Endothelial cell of umbilical vein (primary cell): Measurements from ENCODE around the gene IGSF6. TPM values are rescaled to one million over a fixed set of nuclear protein-coding genes. Genes with fewer than 3 reads are reported as not detected.

ENCODE experiments used
- BruUV-seq: library from RNA; stranded (reverse); fragments of 400-500 nt; replicated peaks from 2 replicates; lab custom pipeline; 2021; lab: Mats Ljungman, UMichigan
- CTCF ChIA-PET: fragments of 300-600, 350-600 bp; sonication (Branson Sonifier 250); formaldehyde crosslinking; loops from one replicate; lab custom pipeline; 2021; ENCODE audit warnings: antibody characterized with exemption, inconsistent platforms; lab: Charles Lee
- POLR2A ChIA-PET: fragments of 300-600, 350-600 bp; sonication (Branson Sonifier 250); formaldehyde crosslinking; loops from one replicate; lab custom pipeline; 2021; ENCODE audit warnings: antibody characterized with exemption, inconsistent platforms; lab: Charles Lee
- DNase-seq: peaks from one replicate; pipeline ENCODE4 v3.0.0-alpha.2; 2011; ENCODE audit warnings: low read depth, low spot score
- FAIRE-seq: peaks from 2 replicates; lab custom pipeline; 2011; peaks lifted over from hg19 to GRCh38; lab: Jason Lieb, UNC
- H2AFZ ChIP-seq: 2 replicates; pipeline ENCODE4 v1.6.0; 2012; ENCODE audit warnings: low read depth, low read length, control low read depth, inconsistent platforms
- H3K27ac ChIP-seq: 2 replicates; pipeline ENCODE4 v1.5.1; 2011; ENCODE audit warnings: low read depth, mild to moderate bottlenecking, control low read depth, low read length, moderate library complexity; ENCODE audit not compliant: insufficient read depth
- H3K27me3 ChIP-seq, 2 experiments: 2 replicates each; pipeline versions ENCODE4 v1.6.0 to v1.6.1; 2011; ENCODE audit warnings: low read length in 2 of 2, mixed read lengths in 1 of 2; ENCODE audit not compliant: control insufficient read depth in 2 of 2, insufficient read depth in 2 of 2
- H3K36me3 ChIP-seq, 2 experiments: 2 replicates in 1 of 2; 3 replicates in 1 of 2; pipeline ENCODE4 v1.5.1; 2011; ENCODE audit warnings: low read length in 2 of 2, mild to moderate bottlenecking in 1 of 2, moderate library complexity in 1 of 2; ENCODE audit not compliant: control insufficient read depth in 2 of 2, insufficient read depth in 2 of 2; ENCODE audit errors: extremely low read depth in 1 of 2
- H3K4me1 ChIP-seq: 3 replicates; pipeline ENCODE4 v1.5.1; 2011; ENCODE audit warnings: mild to moderate bottlenecking, low read length; ENCODE audit not compliant: control insufficient read depth, insufficient read depth; ENCODE audit errors: extremely low read depth
- H3K4me2 ChIP-seq: 2 replicates; pipeline ENCODE4 v1.6.1; 2011; ENCODE audit warnings: low read length, control low read depth, mixed read lengths; ENCODE audit not compliant: insufficient read depth
- H3K4me3 ChIP-seq, 3 experiments: fragments of 200-600 bp in 1 of 3; sonication (generic), shearing (Covaris generic) in 1 of 3; replicated peaks in 1 of 3; 2 replicates each; pipeline ENCODE4 v1.5.1; 2011 to 2016; ENCODE audit warnings: control low read depth in 3 of 3, low read length in 3 of 3, mild to moderate bottlenecking in 2 of 3, inconsistent platforms in 1 of 3, low read depth in 1 of 3, moderate library complexity in 1 of 3; ENCODE audit not compliant: insufficient read depth in 1 of 3
- H3K79me2 ChIP-seq: 2 replicates; pipeline ENCODE4 v1.6.0; 2012; ENCODE audit warnings: low read length, inconsistent platforms; ENCODE audit not compliant: control insufficient read depth, insufficient read depth
- H3K9ac ChIP-seq: replicated peaks from 2 replicates; pipeline ENCODE3; 2011; ENCODE audit warnings: low read length, control low read depth; ENCODE audit not compliant: insufficient read depth; ENCODE audit errors: extremely low read depth
- H3K9me1 ChIP-seq: replicated peaks from 3 replicates; pipeline ENCODE4 v1.6.0; 2011; ENCODE audit warnings: mild to moderate bottlenecking, low read length; ENCODE audit not compliant: control insufficient read depth, insufficient read depth; ENCODE audit errors: extremely low read depth
- H3K9me3 ChIP-seq: replicated peaks from 2 replicates; pipeline ENCODE4 v1.5.1; 2012; ENCODE audit warnings: low read length, inconsistent platforms; ENCODE audit not compliant: control insufficient read depth, insufficient read depth
- H4K20me1 ChIP-seq: replicated peaks from 2 replicates; pipeline ENCODE3; 2011; ENCODE audit warnings: mild to moderate bottlenecking, low read length; ENCODE audit not compliant: control insufficient read depth, insufficient read depth; ENCODE audit errors: extremely low read depth
- CTCF ChIP-seq, 2 donors: IDR thresholded peaks; 1 replicate in 1 of 2; 2 replicates in 1 of 2; pipeline ENCODE4 v1.5.1; 2011; ENCODE audit warnings: low read length in 2 of 2, mild to moderate bottlenecking in 2 of 2, moderate library complexity in 2 of 2, control low read depth in 1 of 2, inconsistent platforms in 1 of 2, low read depth in 1 of 2; ENCODE audit not compliant: insufficient read depth in 1 of 2; ENCODE audit errors: extremely low read depth in 1 of 2
- EZH2 ChIP-seq: IDR thresholded peaks from 2 replicates; pipeline ENCODE4 v1.6.1; 2012; ENCODE audit warnings: borderline replicate concordance, low read depth, mild to moderate bottlenecking, moderate library complexity, low read length, inconsistent platforms; ENCODE audit not compliant: severe bottlenecking
- FOS ChIP-seq: IDR thresholded peaks from 2 replicates; pipeline ENCODE4 v1.6.1; 2011; ENCODE audit warnings: mild to moderate bottlenecking, low read length, moderate library complexity, borderline replicate concordance; ENCODE audit not compliant: insufficient read depth
- GATA2 ChIP-seq: IDR thresholded peaks from 2 replicates; pipeline ENCODE4 v1.7.0; 2011; ENCODE audit warnings: low read depth, mild to moderate bottlenecking, moderate library complexity, mixed read lengths, low read length; ENCODE audit not compliant: insufficient read length, insufficient read depth
- JUN ChIP-seq: IDR thresholded peaks from 2 replicates; pipeline ENCODE4 v1.6.1; 2011; ENCODE audit warnings: borderline replicate concordance, low read depth; ENCODE audit not compliant: insufficient read length, insufficient read depth
- MAX ChIP-seq: IDR thresholded peaks from 2 replicates; pipeline ENCODE4 v1.6.1; 2011; ENCODE audit not compliant: insufficient read depth, insufficient read length
- MYC ChIP-seq: IDR thresholded peaks from one replicate; pipeline ENCODE4 v1.6.1; 2011; ENCODE audit warnings: mild to moderate bottlenecking, low read depth, low read length
- POLR2A ChIP-seq: IDR thresholded peaks from 2 replicates; pipeline ENCODE4 v1.6.1; 2012; ENCODE audit warnings: low read depth, mild to moderate bottlenecking, control low read depth, low read length
- POLR2AphosphoS5 ChIP-seq: IDR thresholded peaks from 2 replicates; pipeline ENCODE4 v1.6.1; 2012; ENCODE audit warnings: low read depth, mild to moderate bottlenecking, control low read depth, low read length, moderate library complexity; ENCODE audit not compliant: insufficient read depth
- dilution Hi-C: fragments of 300-500 bp; cut with MboI; formaldehyde crosslinking; loops from one replicate; pipeline ENCODE4 v1.15.0; 2019; ENCODE audit warnings: low sequenced_read_pairs; ENCODE audit not compliant: extremely low pct_ligation_motif_present
- intact Hi-C: fragments of 100-400 bp; cut with micrococcal nuclease; formaldehyde crosslinking; loops from one replicate; pipeline ENCODE4 v1.10.0; 2022
- polyA plus RNA-seq, 4 experiments: library from polyadenylated mRNA; depleted of rRNA in 3 of 4; stranded (reverse) in 3 of 4; unstranded in 1 of 4; fragments of >200 nt; gene quantifications; 2 replicates each; pipeline versions ENCODE4 v1.2.1 to v1.2.3, GENCODE V29; 2011 to 2012; ENCODE audit warnings: missing spikeins in 1 of 4
- total RNA-seq: library from RNA; stranded (reverse); gene quantifications from 2 replicates; pipeline ENCODE4 v1.2.3, GENCODE V29; 2021

IGSF6 gene
- total and polyA plus RNA-seq, 2 donors (not counting 3 experiments of a cell fraction or from before 2014, with no cell fraction given), result not detected

GRCh38 chr16:21646091-21646490 is 6.3 kb downstream of the IGSF6 start:
- H3K27ac ChIP-seq, result peak overlapping the region; percentile 53
- ChIA-PET CTCF (interaction anchor here (0.6 to 2.2 kb wide), 7 partner anchors 8 to 61 kb away, joined by 3 to 32 read pairs (median 6); no protein-coding TSS in a partner anchor), POLR2A (no interaction called here)
- H3K4me2 ChIP-seq, result peak overlapping the region; percentile 65
- no peak for DNase-seq
- no peak for FAIRE-seq
- no peaks in the 10 kb centered on the region for H3K36me3 ChIP-seq
- BruUV-seq, result no TSS peak
- no peak overlapping the region for H3K9ac ChIP-seq
- H3K9me3 ChIP-seq, result no peaks in the 10 kb centered on the region
- dilution Hi-C loops (no loop called here), intact Hi-C loops (no loop called here)
- H3K9me1 ChIP-seq, result no peaks in the 10 kb centered on the region
- peaks cover 11% of the 10 kb centered on the region for H3K4me1 ChIP-seq
- H3K27me3 ChIP-seq, result no peaks in the 10 kb centered on the region
- H3K4me3 ChIP-seq, result no peak overlapping the region
- H3K79me2 ChIP-seq, result peaks cover 18% of the 10 kb centered on the region
- no peak overlapping the region for H2AFZ ChIP-seq
- peaks cover 3% of the 10 kb centered on the region for H4K20me1 ChIP-seq
- TF ChIP-seq POLR2A, result no peak

GRCh38 chr16:21645261-21645721 is 7.1 kb downstream of the IGSF6 start:
- H4K20me1 ChIP-seq, result peaks cover 3% of the 10 kb centered on the region
- H3K4me3 ChIP-seq, result peak overlapping the region in 2 of 3 experiments; percentile 5 to 8
- dilution Hi-C loops (no loop called here), intact Hi-C loops (no loop called here)
- DNase-seq, result no peak
- no peak overlapping the region for H2AFZ ChIP-seq
- peak; percentile 18 for FAIRE-seq
- H3K27me3 ChIP-seq, result no peaks in the 10 kb centered on the region
- POLR2A ChIA-PET, result no interaction called here
- no peaks in the 10 kb centered on the region for H3K9me1 ChIP-seq
- no peak overlapping the region for H3K9ac ChIP-seq
- no peak overlapping the region for H3K27ac ChIP-seq
- no peaks in the 10 kb centered on the region for H3K36me3 ChIP-seq
- H3K9me3 ChIP-seq, result no peaks in the 10 kb centered on the region
- CTCF ChIA-PET, result interaction anchor here (0.8 to 2.2 kb wide), 7 partner anchors 9 to 62 kb away, joined by 3 to 32 read pairs (median 6); no protein-coding TSS in a partner anchor
- peaks cover 11% of the 10 kb centered on the region for H3K4me1 ChIP-seq
- peaks cover 19% of the 10 kb centered on the region for H3K79me2 ChIP-seq
- TF ChIP-seq MAX, result no peak
- TF ChIP-seq FOS, result no peak
- TF ChIP-seq MYC, result no peak
- no peak for TF ChIP-seq CTCF (IDR thresholded peaks at IDR 0.05; ENCODE audit: extremely low read depth in 1 of 2, insufficient read depth in 1 of 2, low read depth in 1 of 2, low read length in 2 of 2)
- no peak for TF ChIP-seq JUN
- no peak for TF ChIP-seq GATA2
- no peak for TF ChIP-seq EZH2
- TF ChIP-seq POLR2AphosphoS5, result no peak
- peak overlapping the region; percentile 65 for H3K4me2 ChIP-seq
- BruUV-seq, result no TSS peak
